A549 (cell line): Measurements from ENCODE around the gene SIK3.

ENCODE experiments used
- CTCF ChIP-seq: fragments of >200 bp; sonication (Bioruptor Twin); formaldehyde crosslinking; IDR thresholded peaks from 3 replicates; pipeline ENCODE4 v1.5.1; 2016
- FOSB ChIP-seq: fragments of 250-450 bp; sonication (Bioruptor Pico); IDR thresholded peaks from 2 replicates; pipeline ENCODE4 v1.5.0; 2020; ENCODE audit warnings: mild to moderate bottlenecking, moderate library complexity
- KDM1A ChIP-seq: fragments of 200-600 bp; sonication (generic); IDR thresholded peaks from 2 replicates; pipeline ENCODE4 v1.6.1; 2016; ENCODE audit warnings: low read depth, mild to moderate bottlenecking
- MYC ChIP-seq: IDR thresholded peaks from 2 replicates; pipeline ENCODE4 v1.6.1; 2012; ENCODE audit warnings: mild to moderate bottlenecking, inconsistent platforms, low read length, improper control_type of control experiment, borderline replicate concordance
- NFE2L2 ChIP-seq: fragments of 150-350 bp; conservative IDR thresholded peaks from 2 replicates; pipeline ENCODE4 v1.6.1; 2014; ENCODE audit warnings: low read length
- RAD21 ChIP-seq, 2 experiments: fragments of >200 bp in 1 of 2; sonication (Bioruptor Twin) in 1 of 2; formaldehyde crosslinking in 1 of 2; IDR thresholded peaks in 1 of 2; conservative IDR thresholded peaks in 1 of 2; 2 replicates in 1 of 2; 3 replicates in 1 of 2; pipeline ENCODE4 v1.6.1; 2012 to 2018; ENCODE audit warnings: inconsistent platforms in 1 of 2
- REST ChIP-seq: fragments of 200-600 bp; sonication (generic); IDR thresholded peaks from 2 replicates; pipeline ENCODE4 v1.6.1; 2016; ENCODE audit warnings: antibody characterized with exemption, mild to moderate bottlenecking, moderate library complexity
- USF2 ChIP-seq: fragments of 450-650 bp; IDR thresholded peaks from 2 replicates; pipeline ENCODE4 v1.6.1; 2014; ENCODE audit warnings: antibody characterized with exemption

GRCh38 chr11:116888884-116889549 lies 209.2 kb downstream of the SIK3 start:
- TF ChIP-seq MYC = no peak
- TF ChIP-seq KDM1A = no peak
- TF ChIP-seq RAD21 (conservative IDR thresholded peaks at IDR 0.05 in 1 of 2, IDR thresholded peaks at IDR 0.05 in 1 of 2) = no peak
- no peak for TF ChIP-seq CTCF
- TF ChIP-seq NFE2L2 = no peak
- no peak for TF ChIP-seq FOSB
- no peak for TF ChIP-seq REST
- TF ChIP-seq USF2 = no peak
